ENCODE measurements around the gene DENND4A.

DENND4A gene

GRCh38 chr15:65676123-65676522, 116.0 kb downstream of the DENND4A start:
- intact Hi-C loops (cut with DNase I; ENCODE audit: low total_unique reads), result no loop called here
- Histone ChIP-seq H3K36me3 (peaks cover 12 to 43% (median 22%) of the 10 kb centered on the region in 3 donors), H3K9me3 (no peaks in the 10 kb centered on the region), H3K27ac (no peak overlapping the region), H3K27me3 (no peaks in the 10 kb centered on the region), H3K4me1 (no peaks in the 10 kb centered on the region), H3K4me3 (no peak overlapping the region)
- no peak for TF ChIP-seq CTCF (IDR thresholded peaks at IDR 0.05)
- no peak for DNase-seq

GRCh38 chr15:65675551-65675950, 116.5 kb downstream of the DENND4A start:
- Histone ChIP-seq H3K9me3 (no peaks in the 10 kb centered on the region), H3K27ac (no peak overlapping the region), H3K36me3 (peaks cover 18 to 49% (median 25%) of the 10 kb centered on the region in 3 donors), H3K4me3 (no peak overlapping the region), H3K27me3 (no peaks in the 10 kb centered on the region), H3K4me1 (no peaks in the 10 kb centered on the region)
- no peak for DNase-seq
- TF ChIP-seq CTCF (IDR thresholded peaks at IDR 0.05), result no peak
- intact Hi-C loops (cut with DNase I; ENCODE audit: low total_unique reads), result no loop called here

GRCh38 chr15:65666257-65666656, 125.8 kb downstream of the DENND4A start:
- no peak overlapping the region for H3K27ac ChIP-seq
- no peak for TF ChIP-seq CTCF (IDR thresholded peaks at IDR 0.05)
- no peak for DNase-seq
- no peak overlapping the region for H3K4me3 ChIP-seq
- no peaks in the 10 kb centered on the region for H3K4me1 ChIP-seq
- peaks cover 44 to 94% (median 60%) of the 10 kb centered on the region in 3 donors for H3K36me3 ChIP-seq
- no peaks in the 10 kb centered on the region for H3K27me3 ChIP-seq
- intact Hi-C loops (cut with DNase I; ENCODE audit: low total_unique reads), result no loop called here
- no peaks in the 10 kb centered on the region for H3K9me3 ChIP-seq

GRCh38 chr15:65663521-65663920, 128.6 kb downstream of the DENND4A start:
- TF ChIP-seq CTCF (IDR thresholded peaks at IDR 0.05), result no peak
- no peak for DNase-seq
- no peaks in the 10 kb centered on the region for H3K9me3 ChIP-seq
- H3K4me3 ChIP-seq, result no peak overlapping the region
- intact Hi-C loops (cut with DNase I; ENCODE audit: low total_unique reads), result no loop called here
- no peaks in the 10 kb centered on the region for H3K4me1 ChIP-seq
- no peak overlapping the region for H3K27ac ChIP-seq
- H3K27me3 ChIP-seq, result no peaks in the 10 kb centered on the region
- H3K36me3 ChIP-seq, result peaks cover 34 to 87% (median 39%) of the 10 kb centered on the region in 3 donors

GRCh38 chr15:65660927-65661326, 131.2 kb downstream of the DENND4A start:
- Histone ChIP-seq H3K9me3 (no peaks in the 10 kb centered on the region), H3K4me1 (no peaks in the 10 kb centered on the region), H3K4me3 (no peak overlapping the region), H3K36me3 (peaks cover 21 to 76% (median 28%) of the 10 kb centered on the region in 3 donors), H3K27ac (no peak overlapping the region), H3K27me3 (no peaks in the 10 kb centered on the region)
- DNase-seq, result no peak
- intact Hi-C loops (cut with DNase I; ENCODE audit: low total_unique reads), result no loop called here
- TF ChIP-seq CTCF (IDR thresholded peaks at IDR 0.05), result no peak

- intact Hi-C loops (cut with DNase I; ENCODE audit: low total_unique reads), result no loop called here
- peaks cover 18 to 74% (median 23%) of the 10 kb centered on the region in 3 donors for H3K36me3 ChIP-seq
- no peak for DNase-seq
- no peaks in the 10 kb centered on the region for H3K27me3 ChIP-seq
- H3K4me3 ChIP-seq, result no peak overlapping the region
- no peaks in the 10 kb centered on the region for H3K9me3 ChIP-seq
- no peak for TF ChIP-seq CTCF (IDR thresholded peaks at IDR 0.05)
- H3K27ac ChIP-seq, result no peak overlapping the region
- no peaks in the 10 kb centered on the region for H3K4me1 ChIP-seq
Measured at GRCh38 chr15:65659502-65660052, 132.5 kb downstream of the DENND4A start.
